HepG2 (cell line): ENCODE data around the gene NKAIN4. TPM values are rescaled to one million over a fixed set of nuclear protein-coding genes. Genes with fewer than 3 reads are reported as not detected.

Experiments used
- ATAC-seq: fragments of 200-7000 bp; cut with Tn5 transposase; 3 replicates; pipeline ENCODE4 v1.9.1; 2020; ENCODE audit warnings: mild to moderate bottlenecking, moderate library complexity
- BruUV-seq: library from RNA; stranded (reverse); fragments of 400-500 nt; replicated peaks from 2 replicates; lab custom pipeline; 2021; lab: Mats Ljungman, UMichigan
- CTCF ChIA-PET: fragments of 300-600 bp; formaldehyde crosslinking; extraction: SDS; loops from one replicate; lab custom pipeline; 2021; ENCODE audit warnings: low total read pairs, inconsistent platforms, low intra/inter-chr PET ratio; lab: Yijun Ruan, JAX
- POLR2A ChIA-PET: fragments of 350-600 bp; sonication (Branson Sonifier 250); formaldehyde crosslinking; loops from one replicate; lab custom pipeline; 2020; ENCODE audit warnings: antibody characterized with exemption, inconsistent platforms; lab: Yijun Ruan, JAX
- DNase-seq: peaks from one replicate; pipeline ENCODE4 v3.0.0-alpha.2; 2015; ENCODE audit warnings: low spot score
- FAIRE-seq: peaks from 3 replicates; lab custom pipeline; 2011; peaks lifted over from hg19 to GRCh38; lab: Jason Lieb, UNC
- H2AFZ ChIP-seq: one replicate; pipeline ENCODE4 v1.6.1; 2011; ENCODE audit warnings: low read length, inconsistent platforms
- H3K27ac ChIP-seq: fragments of 300-600 bp; 3 replicates; pipeline ENCODE4 v1.8.0; 2011; ENCODE audit warnings: mixed run types, mild to moderate bottlenecking, mixed read lengths, low read length, inconsistent platforms; ENCODE audit not compliant: insufficient read depth; ENCODE audit errors: extremely low read length
- H3K27me3 ChIP-seq, 2 experiments: fragments of 200-600 bp in 1 of 2; 2 replicates in 1 of 2; 3 replicates in 1 of 2; pipeline versions ENCODE4 v1.6.0 to v1.8.0; 2011; ENCODE audit warnings: low read length in 2 of 2, mild to moderate bottlenecking in 2 of 2, moderate library complexity in 2 of 2, inconsistent platforms in 1 of 2; ENCODE audit not compliant: insufficient read depth in 2 of 2, control insufficient read depth in 1 of 2
- H3K36me3 ChIP-seq, 2 experiments: fragments of 200-600 bp in 1 of 2; replicated peaks in 1 of 2; 2 replicates in 1 of 2; 3 replicates in 1 of 2; pipeline versions ENCODE4 v1.5.1 to v1.8.0; 2011; ENCODE audit warnings: low read length in 2 of 2, inconsistent platforms in 1 of 2; ENCODE audit not compliant: insufficient read depth in 2 of 2, control insufficient read depth in 1 of 2
- H3K4me1 ChIP-seq: 2 replicates; pipeline ENCODE4 v1.5.1; 2012; ENCODE audit warnings: low read length, inconsistent platforms; ENCODE audit not compliant: insufficient read depth
- H3K4me2 ChIP-seq: 2 replicates; pipeline ENCODE4 v1.6.0; 2011; ENCODE audit warnings: low read depth, low read length, inconsistent platforms
- H3K4me3 ChIP-seq, 3 experiments: fragments of 200-600 bp in 1 of 3; sonication (generic), shearing (Covaris generic) in 1 of 3; replicated peaks in 1 of 3; 2 replicates each; pipeline ENCODE4 v1.5.1; 2011 to 2016; ENCODE audit warnings: low read length in 3 of 3, inconsistent platforms in 2 of 3, low read depth in 2 of 3, mild to moderate bottlenecking in 2 of 3, control low read depth in 1 of 3, mixed read lengths in 1 of 3; ENCODE audit not compliant: insufficient read depth in 1 of 3
- H3K79me2 ChIP-seq: one replicate; pipeline ENCODE4 v1.6.1; 2011; ENCODE audit warnings: low read length, inconsistent platforms; ENCODE audit not compliant: insufficient read depth
- H3K9ac ChIP-seq: 2 replicates; pipeline ENCODE4 v1.6.0; 2011; ENCODE audit warnings: mild to moderate bottlenecking, low read depth, low read length, inconsistent platforms; ENCODE audit not compliant: insufficient read depth
- H3K9me3 ChIP-seq: 2 replicates; pipeline ENCODE4 v1.5.1; 2012; ENCODE audit warnings: mild to moderate bottlenecking, low read length
- H4K20me1 ChIP-seq: 2 replicates; pipeline ENCODE4 v1.6.0; 2011; ENCODE audit warnings: inconsistent platforms, mild to moderate bottlenecking, low read length, moderate library complexity; ENCODE audit not compliant: insufficient read depth
- PRDM4 ChIP-seq: sonication (generic); formaldehyde crosslinking; IDR thresholded peaks from 2 replicates; pipeline ENCODE4 v1.9.0; 2021; ENCODE audit warnings: missing genetic modification reagents, borderline replicate concordance
- ZBTB40 ChIP-seq, 2 experiments: fragments of 450-650 bp in 1 of 2; sonication (generic) in 1 of 2; formaldehyde crosslinking in 1 of 2; IDR thresholded peaks; 2 replicates each; pipeline versions ENCODE4 v1.6.1 to v1.8.0; 2016 to 2022; ENCODE audit warnings: antibody characterized with exemption in 1 of 2, mild to moderate bottlenecking in 1 of 2, missing genetic modification reagents in 1 of 2
- ZNF343 ChIP-seq: sonication (generic); formaldehyde crosslinking; IDR thresholded peaks from 2 replicates; pipeline ENCODE4 v1.4.0; 2020; ENCODE audit warnings: mild to moderate bottlenecking, missing genetic modification reagents
- ZNF367 ChIP-seq: sonication (generic); formaldehyde crosslinking; IDR thresholded peaks from 2 replicates; pipeline ENCODE4 v1.4.0; 2020; ENCODE audit warnings: missing genetic modification reagents, borderline replicate concordance
- ZSCAN5A ChIP-seq: sonication (generic); formaldehyde crosslinking; IDR thresholded peaks from 2 replicates; pipeline ENCODE4 v1.8.0; 2022; ENCODE audit warnings: mild to moderate bottlenecking, missing genetic modification reagents, borderline replicate concordance
- WGBS: methylation state at CpG from one replicate; pipeline ENCODE4 v1.1.6; 2017; ENCODE audit warnings: low lambda C conversion rate; 5-methylcytosine and 5-hydroxymethylcytosine counted together
- in situ Hi-C: cut with HindIII; loops from 2 replicates; pipeline ENCODE4 v1.10.0; 2017; ENCODE audit warnings: low pct_unique_long_range_greater_than_20kb; ENCODE audit not compliant: extremely low pct_ligation_motif_present
- intact Hi-C: fragments of 100-400 bp; cut with micrococcal nuclease; formaldehyde crosslinking; loops from one replicate; pipeline ENCODE4 v1.10.0; 2022; ENCODE audit not compliant: unreplicated experiment
- polyA plus RNA-seq, 8 experiments: library from polyadenylated mRNA; depleted of rRNA in 3 of 8; stranded (reverse) in 7 of 8; unstranded in 1 of 8; fragments of >200 nt; fragmentation: Illumina TruSeq in 4 of 8; extraction: Trizol in 4 of 8; gene quantifications; 2 replicates each; pipeline versions ENCODE4 v1.2.1 to v1.2.3, GENCODE V29; 2011 to 2016; ENCODE audit warnings: low read depth in 4 of 8, missing spikeins in 1 of 8, mixed read lengths in 1 of 8; ENCODE audit not compliant: insufficient read depth in 1 of 8
- total RNA-seq, 5 experiments: library from RNA; depleted of rRNA; stranded (reverse); fragments of >200 nt; fragmentation: Illumina TruSeq; extraction: Trizol; gene quantifications; 2 replicates each; pipeline ENCODE4 v1.2.3, GENCODE V29; 2016; ENCODE audit warnings: low read depth in 1 of 5

Gene NKAIN4
- total and polyA plus RNA-seq, 2 of the 13 experiments (the other 11 are each of a cell fraction or from before 2014, with no cell fraction given) = not detected

GRCh38 chr20:63297371-63297781 lies 43.1 kb upstream of the NKAIN4 start:
- ATAC-seq (no peak), FAIRE-seq (no peak), DNase-seq (no peak)
- no peak overlapping the region for H2AFZ ChIP-seq
- no peaks in the 10 kb centered on the region for H3K4me1 ChIP-seq
- BruUV-seq = no TSS peak
- 27% methylated on average over 3 of the region's 11 CpGs for WGBS
- ChIA-PET CTCF (no interaction called here), POLR2A (no interaction called here)
- peaks cover 6% of the 10 kb centered on the region; the same call in 1 of the 2 replicates for H4K20me1 ChIP-seq
- H3K36me3 ChIP-seq = no peaks in the 10 kb centered on the region
- in situ Hi-C loops = no loop called here
- H3K79me2 ChIP-seq = no peaks in the 10 kb centered on the region
- no peak overlapping the region for H3K4me3 ChIP-seq
- intact Hi-C loops = loop anchor here (5.0 kb wide), 1 partner anchor 90 kb away; no protein-coding TSS in a partner anchor
- no peak overlapping the region for H3K27ac ChIP-seq
- H3K27me3 ChIP-seq = peaks cover 23 to 74% of the 10 kb centered on the region in 2 experiments; a peak in 4 of 5 replicates
- H3K9me3 ChIP-seq = no peaks in the 10 kb centered on the region
- H3K4me2 ChIP-seq = no peak overlapping the region
- no peak overlapping the region for H3K9ac ChIP-seq
- TF ChIP-seq PRDM4 (no peak), ZNF343 (CRISPR knock-in tag) (no peak), ZSCAN5A (CRISPR knock-in tag) (no peak), ZNF367 (CRISPR knock-in tag) (no peak), ZBTB40 (IDR thresholded peaks at IDR 0.05) (no peak), ZBTB40 (CRISPR knock-in tag; IDR thresholded peaks at IDR 0.05) (no peak)
